GM12878 (cell line): ENCODE data around the gene BHLHE23. TPM values are rescaled to one million over a fixed set of nuclear protein-coding genes. Genes with fewer than 3 reads are reported as not detected.

Experiments
- BHLHE40 ChIP-seq, 2 experiments: fragments of 450-650 bp in 1 of 2; IDR thresholded peaks; 2 replicates each; pipeline ENCODE4 v1.6.1; 2011 to 2017; ENCODE audit warnings: low read depth in 2 of 2, borderline replicate concordance in 1 of 2, improper control_type of control experiment in 1 of 2, low read length in 1 of 2, mild to moderate bottlenecking in 1 of 2
- CTCF ChIP-seq, 3 experiments: IDR thresholded peaks in 2 of 3; conservative IDR thresholded peaks in 1 of 3; 2 replicates each; pipeline ENCODE4 v1.5.1; 2011; ENCODE audit warnings: low read depth in 3 of 3, low read length in 3 of 3, mild to moderate bottlenecking in 3 of 3, control low read depth in 2 of 3, moderate library complexity in 2 of 3, inconsistent platforms in 1 of 3, mixed read lengths in 1 of 3; ENCODE audit not compliant: control insufficient read depth in 2 of 3, insufficient read depth in 1 of 3; ENCODE audit errors: extremely low read depth in 1 of 3
- EP300 ChIP-seq, 2 experiments: fragments of 150-350 bp in 1 of 2; IDR thresholded peaks; 2 replicates each; pipeline ENCODE4 v1.6.1; 2011 to 2012; ENCODE audit warnings: low read depth in 2 of 2, low read length in 2 of 2, borderline replicate concordance in 1 of 2, improper control_type of control experiment in 1 of 2, inconsistent platforms in 1 of 2; ENCODE audit not compliant: control insufficient read depth in 1 of 2
- MTA2 ChIP-seq: fragments of 450-650 bp; IDR thresholded peaks from 2 replicates; pipeline ENCODE4 v1.6.1; 2016; ENCODE audit warnings: low read depth, mild to moderate bottlenecking, moderate library complexity
- SMAD1 ChIP-seq: fragments of 450-650 bp; IDR thresholded peaks from 2 replicates; pipeline ENCODE4 v1.6.1; 2018; ENCODE audit warnings: mild to moderate bottlenecking, low read depth; ENCODE audit not compliant: partially characterized antibody
- USF1 ChIP-seq: IDR thresholded peaks from 2 replicates; pipeline ENCODE4 v1.6.1; 2011; ENCODE audit warnings: borderline replicate concordance, low read depth, mild to moderate bottlenecking, moderate library complexity, mixed read lengths, low read length; ENCODE audit not compliant: insufficient read depth; ENCODE audit errors: extremely low read length
- ZNF687 ChIP-seq: fragments of 450-650 bp; IDR thresholded peaks from 2 replicates; pipeline ENCODE4 v1.6.1; 2017; ENCODE audit warnings: mild to moderate bottlenecking, moderate library complexity
- polyA plus RNA-seq, 11 experiments: library from polyadenylated mRNA; depleted of rRNA in 4 of 11; unstranded in 6 of 11; stranded (reverse) in 5 of 11; fragments of >200 nt; fragmentation: Nextera tagmentation in 4 of 11; fragmentation: Illumina TruSeq in 1 of 11; extraction: Ambion mirVana in 4 of 11; extraction: Trizol in 1 of 11; gene quantifications; 1 replicate in 1 of 11; 2 replicates in 10 of 11; pipeline versions ENCODE4 v1.2.1 to v1.2.3, GENCODE V29; 2011 to 2016; ENCODE audit warnings: inconsistent platforms in 2 of 11, missing spikeins in 2 of 11, low read depth in 1 of 11
- total RNA-seq, 4 experiments: library from RNA; depleted of rRNA in 3 of 4; stranded (reverse); fragments of >200 nt in 3 of 4; fragmentation: Illumina TruSeq in 1 of 4; extraction: Trizol in 1 of 4; gene quantifications; 2 replicates each; pipeline versions ENCODE4 v1.2.1 to v1.2.3, GENCODE V29; 2013 to 2021

Gene BHLHE23
- total and polyA plus RNA-seq, 10 of the 15 experiments (the other 5 are each of a cell fraction or from before 2014, with no cell fraction given), result 0.28 to 0.33 TPM; not detected in 8

GRCh38 chr20:63042448-63043071, 35.8 kb upstream of the BHLHE23 start (continued):
- TF ChIP-seq ZNF687, result peak; percentile 68
- TF ChIP-seq EP300 (IDR thresholded peaks at IDR 0.05; ENCODE audit: borderline replicate concordance in 1 of 2, control insufficient read depth in 1 of 2, low read depth in 2 of 2, low read length in 2 of 2), result peak; percentile 78 to 90
- peak; percentile 86 for TF ChIP-seq MTA2
- peak; percentile 44 for TF ChIP-seq SMAD1
- TF ChIP-seq CTCF (IDR thresholded peaks at IDR 0.05 in 2 of 3, conservative IDR thresholded peaks at IDR 0.05 in 1 of 3; ENCODE audit: control insufficient read depth in 2 of 3, extremely low read depth in 1 of 3, insufficient read depth in 1 of 3, low read depth in 3 of 3, low read length in 3 of 3), result peak in 2 of 3 experiments; percentile 3 to 21; a peak in 1 of 6 replicates
- no peak for TF ChIP-seq USF1
- peak; percentile 93 to 94 for TF ChIP-seq BHLHE40 (IDR thresholded peaks at IDR 0.05; ENCODE audit: borderline replicate concordance in 1 of 2, low read depth in 2 of 2, low read length in 1 of 2)
